ENCODE data around the gene ZFP64. TPM values are rescaled to one million over a fixed set of nuclear protein-coding genes. Genes with fewer than 3 reads are reported as not detected.

Gene ZFP64
- total RNA-seq, 1 experiment from 2014 or later: 33.5 TPM

- H3K4me3 ChIP-seq (ENCODE audit: low read depth, low read length, poor library complexity, severe bottlenecking): peak overlapping the region; percentile 67
- TF ChIP-seq EZH2 (IDR thresholded peaks at IDR 0.05; ENCODE audit: borderline replicate concordance, low read depth, low read length, poor library complexity, severe bottlenecking): no peak
- intact Hi-C loops (cut with micrococcal nuclease; ENCODE audit: unreplicated experiment): no loop called here
- ChIA-PET POLR2A (ENCODE audit: low non-redundant PET) (interaction anchor here (0.6 kb wide), 1 partner anchor 170 kb away, joined by 6 read pairs; no protein-coding TSS in a partner anchor), CTCF (interaction anchor here (1.4 kb wide), 1 partner anchor 25 kb away, joined by 3 read pairs; no protein-coding TSS in a partner anchor)
- no peaks in the 10 kb centered on the region for H3K27me3 ChIP-seq (replicated peaks; ENCODE audit: insufficient read depth, low read depth, low read length, poor library complexity)
- no peaks in the 10 kb centered on the region for H3K36me3 ChIP-seq (ENCODE audit: insufficient read depth, low read length, poor library complexity, severe bottlenecking)
- peaks cover 4% of the 10 kb centered on the region for H3K4me1 ChIP-seq (ENCODE audit: insufficient read depth, low read length, poor library complexity, severe bottlenecking)
- H3K27ac ChIP-seq (ENCODE audit: low read depth, low read length, poor library complexity, severe bottlenecking): peak overlapping the region; percentile 61
- peaks cover 4% of the 10 kb centered on the region for H3K9me3 ChIP-seq (ENCODE audit: low read depth, low read length, poor library complexity, severe bottlenecking)
- no TSS peak for BruUV-seq (replicated peaks)
- DNase-seq (ENCODE audit: low spot score): peak; percentile 56
These were observed 88.2 kb downstream of the ZFP64 start for GRCh38 chr20:52103335-52103912.

- DNase-seq (ENCODE audit: low spot score): no peak
- TF ChIP-seq EZH2 (IDR thresholded peaks at IDR 0.05; ENCODE audit: borderline replicate concordance, low read depth, low read length, poor library complexity, severe bottlenecking): no peak
- no peak for TF ChIP-seq CTCF (conservative IDR thresholded peaks at IDR 0.05; ENCODE audit: low read depth, low read length)
- intact Hi-C loops (cut with micrococcal nuclease; ENCODE audit: unreplicated experiment): no loop called here
- peaks cover 5% of the 10 kb centered on the region for H3K36me3 ChIP-seq (ENCODE audit: insufficient read depth, low read length, poor library complexity, severe bottlenecking)
- H3K27me3 ChIP-seq (replicated peaks; ENCODE audit: insufficient read depth, low read depth, low read length, poor library complexity): no peaks in the 10 kb centered on the region
- no peak overlapping the region for H3K27ac ChIP-seq (ENCODE audit: low read depth, low read length, poor library complexity, severe bottlenecking)
- H3K9me3 ChIP-seq (ENCODE audit: low read depth, low read length, poor library complexity, severe bottlenecking): peaks cover 4% of the 10 kb centered on the region
- ChIA-PET CTCF (interaction anchor here (1.0 to 1.4 kb wide), 2 partner anchors 26 to 401 kb away, joined by 3 to 5 read pairs; no protein-coding TSS in a partner anchor), POLR2A (ENCODE audit: low non-redundant PET) (no interaction called here)
- BruUV-seq (replicated peaks): no TSS peak
- H3K4me1 ChIP-seq (ENCODE audit: insufficient read depth, low read length, poor library complexity, severe bottlenecking): peaks cover 4% of the 10 kb centered on the region
- H3K4me3 ChIP-seq (ENCODE audit: low read depth, low read length, poor library complexity, severe bottlenecking): peak overlapping the region; percentile 67
These were observed 89.0 kb downstream of the ZFP64 start for GRCh38 chr20:52102559-52102958.

- BruUV-seq (replicated peaks): no TSS peak
- Histone ChIP-seq H3K4me3 (ENCODE audit: low read depth, low read length, poor library complexity, severe bottlenecking) (no peak overlapping the region), H3K27ac (ENCODE audit: low read depth, low read length, poor library complexity, severe bottlenecking) (no peak overlapping the region), H3K9me3 (ENCODE audit: low read depth, low read length, poor library complexity, severe bottlenecking) (peaks cover 4% of the 10 kb centered on the region), H3K4me1 (ENCODE audit: insufficient read depth, low read length, poor library complexity, severe bottlenecking) (peaks cover 4% of the 10 kb centered on the region), H3K36me3 (ENCODE audit: insufficient read depth, low read length, poor library complexity, severe bottlenecking) (peaks cover 6% of the 10 kb centered on the region), H3K27me3 (replicated peaks; ENCODE audit: insufficient read depth, low read depth, low read length, poor library complexity) (no peaks in the 10 kb centered on the region)
- TF ChIP-seq CTCF (conservative IDR thresholded peaks at IDR 0.05; ENCODE audit: low read depth, low read length): no peak
- TF ChIP-seq EZH2 (IDR thresholded peaks at IDR 0.05; ENCODE audit: borderline replicate concordance, low read depth, low read length, poor library complexity, severe bottlenecking): no peak
- ChIA-PET POLR2A (ENCODE audit: low non-redundant PET) (no interaction called here), CTCF (interaction anchor here (1.0 kb wide), 1 partner anchor 401 kb away, joined by 5 read pairs; no protein-coding TSS in a partner anchor)
- intact Hi-C loops (cut with micrococcal nuclease; ENCODE audit: unreplicated experiment): no loop called here
- DNase-seq (ENCODE audit: low spot score): no peak
These were observed 89.5 kb downstream of the ZFP64 start for GRCh38 chr20:52102126-52102525.
